ENCODE results near the gene TCF4.
A peak's percentile ranks its signal among the peaks of the same experiment; 100 is the strongest.

TCF4 gene

GRCh38 chr18:55544014-55544413 is 44.0 kb downstream of the TCF4 start:
- no peak for DNase-seq (ENCODE audit: low spot score)

GRCh38 chr18:55543130-55543704 is 44.8 kb downstream of the TCF4 start:
- DNase-seq (ENCODE audit: low spot score), result no peak

- DNase-seq (ENCODE audit: low spot score), result no peak
These were observed 46.4 kb downstream of the TCF4 start for GRCh38 chr18:55541571-55541970.

- no peak for DNase-seq (ENCODE audit: low spot score)
These were observed 48.8 kb downstream of the TCF4 start for GRCh38 chr18:55539240-55539639.

- DNase-seq (ENCODE audit: low spot score), result no peak
These were observed 53.0 kb downstream of the TCF4 start for GRCh38 chr18:55534996-55535395.

GRCh38 chr18:55534547-55534946 is 53.4 kb downstream of the TCF4 start:
- no peak for DNase-seq (ENCODE audit: low spot score)

GRCh38 chr18:55530166-55530565 is 57.8 kb downstream of the TCF4 start:
- DNase-seq (ENCODE audit: low spot score), result no peak

- no peak for DNase-seq (ENCODE audit: low spot score)
These were observed 58.4 kb downstream of the TCF4 start for GRCh38 chr18:55529581-55529980.

- no peak for DNase-seq (ENCODE audit: low spot score)
These were observed 62.1 kb downstream of the TCF4 start for GRCh38 chr18:55525845-55526244.

GRCh38 chr18:55524353-55525073 is 63.5 kb downstream of the TCF4 start:
- no peak for DNase-seq (ENCODE audit: low spot score)

GRCh38 chr18:55523001-55523400 is 65.0 kb downstream of the TCF4 start:
- DNase-seq (ENCODE audit: low spot score), result no peak

GRCh38 chr18:55522011-55522410 is 66.0 kb downstream of the TCF4 start:
- DNase-seq (ENCODE audit: low spot score), result peak; percentile 56

- DNase-seq (ENCODE audit: low spot score), result peak; percentile 29
These were observed 70.9 kb downstream of the TCF4 start for GRCh38 chr18:55517055-55517454.

GRCh38 chr18:55515941-55516710 is 71.9 kb downstream of the TCF4 start:
- DNase-seq (ENCODE audit: low spot score), result no peak

- no peak for DNase-seq (ENCODE audit: low spot score)
These were observed 72.8 kb downstream of the TCF4 start for GRCh38 chr18:55515214-55515613.

GRCh38 chr18:55513161-55513560 is 74.8 kb downstream of the TCF4 start:
- DNase-seq (ENCODE audit: low spot score), result no peak

GRCh38 chr18:55511277-55511676 is 76.7 kb downstream of the TCF4 start:
- DNase-seq (ENCODE audit: low spot score), result no peak

- peak; percentile 86 for DNase-seq (ENCODE audit: low spot score)
These were observed 77.2 kb downstream of the TCF4 start for GRCh38 chr18:55510809-55511208.

GRCh38 chr18:55509631-55510324 is 78.2 kb downstream of the TCF4 start:
- peak; percentile 77 for DNase-seq (ENCODE audit: low spot score)

GRCh38 chr18:55508651-55509050 is 79.3 kb downstream of the TCF4 start:
- no peak for DNase-seq (ENCODE audit: low spot score)

GRCh38 chr18:55506074-55506473 is 81.9 kb downstream of the TCF4 start:
- DNase-seq (ENCODE audit: low spot score), result peak; percentile 79

- DNase-seq (ENCODE audit: low spot score), result no peak
These were observed 83.2 kb downstream of the TCF4 start for GRCh38 chr18:55504808-55505207.

All from NAMALWA (cell line).